ENCODE results near the gene RXFP1.

DNA sequence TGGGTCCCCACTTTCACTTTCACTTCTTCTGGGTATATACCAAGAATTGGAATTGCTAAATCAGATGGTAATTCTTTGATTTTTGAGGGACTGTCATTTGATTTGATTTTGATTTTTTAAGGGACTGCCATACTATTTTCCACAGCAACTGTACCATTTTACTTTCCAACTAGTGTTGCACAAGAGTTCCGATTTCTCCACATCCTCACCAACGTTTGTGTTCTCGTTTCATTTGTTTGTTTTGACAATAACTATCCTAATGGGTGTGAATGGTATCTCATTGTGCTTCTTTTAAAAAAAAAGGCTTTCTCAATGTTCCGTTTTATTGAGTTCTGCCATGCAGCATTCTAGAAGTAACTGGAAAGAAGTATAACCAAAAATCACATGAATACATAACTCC is 87.4 kb downstream of the RXFP1 start:
- no peak for TF ChIP-seq POLR2AphosphoS5 (IDR thresholded peaks at IDR 0.05; ENCODE audit: low read depth)
- TF ChIP-seq, protein P1, sequence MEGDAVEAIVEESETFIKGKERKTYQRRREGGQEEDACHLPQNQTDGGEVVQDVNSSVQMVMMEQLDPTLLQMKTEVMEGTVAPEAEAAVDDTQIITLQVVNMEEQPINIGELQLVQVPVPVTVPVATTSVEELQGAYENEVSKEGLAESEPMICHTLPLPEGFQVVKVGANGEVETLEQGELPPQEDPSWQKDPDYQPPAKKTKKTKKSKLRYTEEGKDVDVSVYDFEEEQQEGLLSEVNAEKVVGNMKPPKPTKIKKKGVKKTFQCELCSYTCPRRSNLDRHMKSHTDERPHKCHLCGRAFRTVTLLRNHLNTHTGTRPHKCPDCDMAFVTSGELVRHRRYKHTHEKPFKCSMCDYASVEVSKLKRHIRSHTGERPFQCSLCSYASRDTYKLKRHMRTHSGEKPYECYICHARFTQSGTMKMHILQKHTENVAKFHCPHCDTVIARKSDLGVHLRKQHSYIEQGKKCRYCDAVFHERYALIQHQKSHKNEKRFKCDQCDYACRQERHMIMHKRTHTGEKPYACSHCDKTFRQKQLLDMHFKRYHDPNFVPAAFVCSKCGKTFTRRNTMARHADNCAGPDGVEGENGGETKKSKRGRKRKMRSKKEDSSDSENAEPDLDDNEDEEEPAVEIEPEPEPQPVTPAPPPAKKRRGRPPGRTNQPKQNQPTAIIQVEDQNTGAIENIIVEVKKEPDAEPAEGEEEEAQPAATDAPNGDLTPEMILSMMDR (IDR thresholded peaks at IDR 0.05; ENCODE audit: insufficient read depth, low read length): no peak

All from HL-60 (cell line).